IPS DF 6.9 (cell line): ENCODE data around the gene TRMT2A.

Source experiments
- DNase-seq: peaks from one replicate; pipeline ENCODE4 v3.0.0-alpha.2; 2013; ENCODE audit warnings: low read depth, low spot score
- H3K27ac ChIP-seq: one replicate; pipeline ENCODE4 v1.5.1; 2013; ENCODE audit warnings: low read length, control low read depth
- H3K27me3 ChIP-seq: 2 replicates; pipeline ENCODE4 v1.6.1; 2013; ENCODE audit warnings: mild to moderate bottlenecking, low read length; ENCODE audit not compliant: control insufficient read depth, insufficient read depth
- H3K36me3 ChIP-seq: 2 replicates; pipeline ENCODE4 v1.6.1; 2013; ENCODE audit warnings: low read length; ENCODE audit not compliant: control insufficient read depth, insufficient read depth
- H3K4me1 ChIP-seq: 2 replicates; pipeline ENCODE4 v1.6.1; 2013; ENCODE audit warnings: low read length; ENCODE audit not compliant: control insufficient read depth, insufficient read depth
- H3K4me3 ChIP-seq: 2 replicates; pipeline ENCODE4 v1.5.1; 2013; ENCODE audit warnings: mild to moderate bottlenecking, low read length
- H3K9me3 ChIP-seq: 2 replicates; pipeline ENCODE4 v1.6.1; 2013; ENCODE audit warnings: low read length, inconsistent platforms; ENCODE audit not compliant: control insufficient read depth, insufficient read depth
- WGBS: extraction: QIAGEN DNeasy Blood & Tissue Kit; methylation state at CpG from one replicate; pipeline ENCODE4 v1.1.7; 2013; ENCODE audit warnings: mixed read lengths, missing lambda C conversion rate; ENCODE audit not compliant: insufficient read length, insufficient coverage; 5-methylcytosine and 5-hydroxymethylcytosine counted together

The TRMT2A gene

DNA sequence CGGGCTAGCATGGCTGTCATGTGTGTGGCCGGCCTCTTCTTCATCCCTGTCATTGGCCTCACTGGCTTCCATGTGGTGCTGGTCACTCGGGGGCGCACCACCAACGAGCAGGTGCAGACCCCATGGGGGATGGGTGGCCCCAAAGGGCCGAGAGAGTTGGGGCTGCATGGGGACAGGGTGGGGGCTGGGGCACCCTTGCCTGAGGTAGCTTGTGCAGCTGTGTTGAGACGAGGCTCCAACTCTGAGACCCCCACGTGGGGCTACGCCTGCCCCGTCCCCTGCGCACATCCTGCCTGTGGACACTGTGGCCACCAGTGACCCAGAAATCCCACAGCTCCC is 23.1 kb upstream of the TRMT2A start:
- Histone ChIP-seq H3K4me3 (no peak overlapping the region), H3K9me3 (no peaks in the 10 kb centered on the region), H3K27ac (no peak overlapping the region), H3K27me3 (no peaks in the 10 kb centered on the region), H3K4me1 (no peaks in the 10 kb centered on the region), H3K36me3 (peaks cover 11% of the 10 kb centered on the region)
- DNase-seq = no peak
- no CpG with 5 or more reads among the region's 11 CpGs for WGBS

DNA sequence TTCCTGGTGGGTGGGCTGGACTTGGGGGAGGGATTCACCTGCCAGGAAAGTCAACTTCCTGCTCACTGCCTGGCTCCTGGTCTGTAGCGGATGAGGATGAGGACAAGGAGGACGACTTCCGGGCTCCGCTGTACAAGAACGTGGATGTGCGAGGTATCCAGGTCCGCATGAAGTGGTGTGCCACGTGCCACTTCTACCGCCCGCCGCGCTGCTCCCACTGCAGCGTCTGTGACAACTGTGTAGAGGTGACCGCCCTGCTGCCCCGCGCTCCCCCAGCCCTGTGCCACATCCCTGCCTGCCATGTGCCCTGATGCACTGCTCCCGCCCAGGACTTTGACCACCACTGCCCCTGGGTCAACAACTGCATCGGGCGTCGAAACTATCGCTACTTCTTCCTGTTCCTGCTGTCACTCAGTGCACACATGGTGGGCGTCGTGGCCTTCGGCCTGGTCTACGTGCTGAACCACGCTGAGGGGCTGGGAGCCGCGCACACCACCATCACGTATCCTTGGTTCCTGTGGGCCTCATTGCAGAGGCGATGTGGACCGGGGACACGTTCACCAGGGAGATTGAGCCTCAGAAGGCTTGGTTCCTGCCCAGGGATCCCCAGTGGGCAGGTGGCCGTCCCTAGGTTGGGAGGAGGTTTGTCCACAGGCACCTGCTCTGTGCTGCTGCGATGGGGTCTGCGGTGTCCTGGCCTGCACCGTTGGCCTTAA is 22.5 kb upstream of the TRMT2A start:
- no peaks in the 10 kb centered on the region for H3K9me3 ChIP-seq
- no CpG with 5 or more reads among the region's 36 CpGs for WGBS
- H3K27me3 ChIP-seq = no peaks in the 10 kb centered on the region
- H3K4me3 ChIP-seq = no peak overlapping the region
- no peak for DNase-seq
- H3K4me1 ChIP-seq = no peaks in the 10 kb centered on the region
- H3K27ac ChIP-seq = no peak overlapping the region
- peaks cover 11% of the 10 kb centered on the region for H3K36me3 ChIP-seq

DNA sequence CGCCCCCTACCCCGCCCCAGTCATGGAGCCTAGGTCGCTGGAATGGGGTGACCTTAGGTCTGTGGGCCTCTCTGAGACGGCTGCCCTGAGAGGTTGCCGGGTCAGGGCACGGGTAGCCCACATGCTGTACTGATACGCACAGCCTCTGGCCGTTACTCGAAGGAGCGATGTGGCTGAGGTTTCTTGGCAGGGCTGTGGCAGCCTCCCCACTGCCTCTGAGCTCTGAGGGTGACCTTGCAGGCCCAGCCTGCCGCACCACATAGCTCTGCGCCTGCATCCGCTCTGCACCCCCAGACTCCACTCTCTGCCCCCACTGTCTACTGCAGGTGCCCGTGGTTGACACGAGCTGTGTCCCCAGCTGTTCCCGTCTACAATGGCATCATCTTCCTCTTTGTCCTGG is 21.8 kb upstream of the TRMT2A start:
- DNase-seq = no peak
- Histone ChIP-seq H3K4me3 (no peak overlapping the region), H3K4me1 (no peaks in the 10 kb centered on the region), H3K27me3 (no peaks in the 10 kb centered on the region), H3K36me3 (peaks cover 11% of the 10 kb centered on the region), H3K9me3 (no peaks in the 10 kb centered on the region), H3K27ac (no peak overlapping the region)
- no CpG with 5 or more reads among the region's 16 CpGs for WGBS

DNA sequence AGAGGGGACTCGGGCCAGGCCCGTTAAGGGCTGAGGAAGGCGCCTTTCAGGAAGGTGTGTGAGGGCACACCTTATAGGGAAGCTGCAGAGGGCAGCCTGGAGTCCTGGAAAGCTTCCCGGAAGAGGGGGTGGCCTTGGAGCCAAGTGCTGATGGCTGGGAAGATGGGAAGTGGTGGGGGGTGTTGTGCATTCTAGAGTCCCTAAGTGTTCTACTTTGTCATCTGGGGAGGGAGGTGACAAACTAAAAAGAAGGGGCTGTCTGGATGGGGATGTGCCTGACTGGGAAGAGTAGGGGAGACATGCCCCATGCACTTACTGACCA is 21.4 kb upstream of the TRMT2A start:
- H3K4me1 ChIP-seq = no peaks in the 10 kb centered on the region
- no peak overlapping the region for H3K4me3 ChIP-seq
- H3K27ac ChIP-seq = no peak overlapping the region
- no peaks in the 10 kb centered on the region for H3K9me3 ChIP-seq
- no peaks in the 10 kb centered on the region for H3K27me3 ChIP-seq
- no peak for DNase-seq
- peaks cover 11% of the 10 kb centered on the region for H3K36me3 ChIP-seq
- no CpG with 5 or more reads among the region's 4 CpGs for WGBS

DNA sequence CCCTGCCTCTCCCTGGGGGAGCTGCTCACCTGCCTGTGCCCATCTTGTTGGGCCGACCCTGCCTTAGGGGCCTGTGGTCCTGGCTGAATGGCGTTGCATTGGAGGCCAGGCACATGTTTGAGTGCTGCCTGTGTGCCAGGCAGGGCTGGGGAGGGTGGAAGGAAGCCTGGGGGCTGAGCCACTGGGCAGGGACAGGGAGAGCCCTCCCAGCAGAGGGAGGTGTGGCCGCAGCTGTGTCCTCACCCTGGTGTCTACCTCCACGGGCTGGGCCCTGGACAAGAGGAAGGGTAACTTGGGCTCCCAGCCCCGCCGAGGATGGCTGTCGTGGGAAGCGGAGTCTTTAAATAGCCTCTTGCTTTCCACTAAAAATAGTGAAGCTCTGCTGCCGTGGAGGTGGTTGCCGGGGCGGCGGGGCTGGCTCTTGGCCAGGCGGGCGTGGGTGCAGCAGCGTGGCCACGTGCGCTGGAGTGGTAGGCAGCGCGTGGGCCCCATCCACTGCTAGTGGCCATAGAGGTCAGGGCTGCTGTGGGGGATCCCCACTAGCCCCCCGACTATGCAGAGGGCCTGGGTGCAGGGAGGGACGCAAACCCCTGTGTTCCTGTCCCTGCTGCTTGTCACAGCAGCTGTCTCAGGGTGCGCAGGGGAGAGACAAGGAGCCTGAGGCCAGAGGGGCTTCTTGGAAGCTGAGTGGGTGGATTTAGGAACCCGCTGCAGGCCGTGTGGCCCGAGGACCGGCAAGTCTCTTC is 20.8 kb upstream of the TRMT2A start:
- no peaks in the 10 kb centered on the region for H3K4me1 ChIP-seq
- H3K27me3 ChIP-seq = no peaks in the 10 kb centered on the region
- no CpG with 5 or more reads among the region's 26 CpGs for WGBS
- no peaks in the 10 kb centered on the region for H3K9me3 ChIP-seq
- H3K27ac ChIP-seq = no peak overlapping the region
- no peak overlapping the region; the same call in 1 of the 2 replicates for H3K4me3 ChIP-seq
- no peak for DNase-seq
- peaks cover 11% of the 10 kb centered on the region for H3K36me3 ChIP-seq

DNA sequence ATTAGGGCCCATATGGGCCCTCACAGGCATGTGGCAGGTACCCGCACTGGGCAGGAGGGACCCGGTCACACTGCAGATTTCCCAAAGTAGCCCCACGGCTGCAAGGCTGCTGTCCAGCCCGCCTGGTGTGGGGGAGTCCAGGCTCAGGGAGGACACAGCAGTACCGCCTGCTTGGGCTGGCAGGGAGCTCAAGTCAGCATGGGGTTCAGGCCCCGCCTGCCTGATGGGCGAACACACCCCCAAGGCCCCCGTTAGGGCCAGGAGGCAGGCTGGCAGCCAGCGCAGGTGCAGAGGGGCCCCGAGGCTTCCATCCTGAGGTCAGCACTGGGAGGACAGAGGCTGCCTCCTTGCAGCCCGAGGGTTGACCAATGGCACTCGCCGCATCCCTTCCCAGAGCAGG is 20.1 kb upstream of the TRMT2A start:
- WGBS = no CpG with 5 or more reads among the region's 13 CpGs

DNA sequence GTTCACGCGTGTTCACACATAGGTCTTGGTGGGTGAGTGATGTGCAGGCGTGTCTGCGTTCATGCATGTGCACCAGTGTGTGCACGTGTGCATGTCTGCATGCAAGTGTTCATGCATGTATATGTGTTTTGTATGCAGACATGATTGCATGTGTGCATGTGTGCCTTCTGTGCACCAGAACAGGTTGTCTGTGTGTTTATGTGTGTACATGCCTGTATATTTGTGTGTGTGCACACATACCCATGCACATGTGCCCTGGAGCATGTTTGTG is 19.5 kb upstream of the TRMT2A start:
- Histone ChIP-seq H3K27ac (no peak overlapping the region), H3K27me3 (no peaks in the 10 kb centered on the region), H3K9me3 (no peaks in the 10 kb centered on the region), H3K36me3 (peaks cover 6% of the 10 kb centered on the region), H3K4me3 (no peak overlapping the region), H3K4me1 (peaks cover 4% of the 10 kb centered on the region; the same call in 1 of the 2 replicates)
- no CpG with 5 or more reads among the region's 5 CpGs for WGBS
- DNase-seq = no peak

More for the DNA sequence above, 20.1 kb upstream of the TRMT2A start:
- Histone ChIP-seq H3K9me3 (no peaks in the 10 kb centered on the region), H3K36me3 (peaks cover 11% of the 10 kb centered on the region), H3K4me1 (peaks cover 4% of the 10 kb centered on the region; the same call in 1 of the 2 replicates), H3K27ac (no peak overlapping the region), H3K4me3 (no peak overlapping the region), H3K27me3 (no peaks in the 10 kb centered on the region)
- DNase-seq = no peak

DNA sequence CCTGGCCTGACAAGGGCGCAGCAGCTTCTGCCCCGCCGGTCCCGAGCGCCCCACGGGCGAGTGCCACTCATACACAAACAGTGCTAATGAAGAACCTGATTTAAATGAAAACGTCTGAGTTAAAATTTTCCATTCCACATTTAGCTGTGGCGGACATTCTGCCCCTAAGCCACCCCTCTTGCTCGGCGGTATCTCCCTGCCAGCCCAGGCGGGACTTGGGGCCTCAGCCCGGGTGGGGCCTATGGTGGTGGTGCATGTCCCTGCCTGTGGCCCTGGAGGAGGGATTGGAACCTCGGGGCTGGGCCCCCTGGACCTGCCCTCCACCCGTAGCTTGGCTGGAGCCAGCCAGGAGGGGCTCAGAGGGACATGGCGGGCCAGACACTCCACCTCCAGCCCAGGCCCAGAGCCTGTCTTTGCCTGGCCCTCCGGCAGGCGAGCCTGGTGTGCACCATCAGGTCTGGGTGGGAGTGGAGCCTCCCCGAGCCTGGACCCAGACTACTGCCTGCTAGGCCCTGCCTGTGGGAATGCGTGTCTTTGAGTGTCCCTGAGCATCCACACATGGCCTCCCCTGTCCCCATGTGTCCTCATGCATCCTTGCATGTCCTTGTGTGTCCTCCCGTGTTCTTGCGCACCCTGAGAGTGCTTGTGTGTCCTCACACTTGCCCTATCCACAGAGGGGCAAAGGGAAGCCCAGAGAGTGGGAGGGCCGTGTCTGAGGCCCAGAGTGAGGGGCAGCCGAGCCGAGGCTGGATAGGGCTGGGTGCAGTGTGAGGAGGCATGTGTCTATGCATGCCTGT is 19.0 kb upstream of the TRMT2A start:
- peaks cover 4% of the 10 kb centered on the region for H3K36me3 ChIP-seq
- H3K27ac ChIP-seq = no peak overlapping the region
- WGBS = no CpG with 5 or more reads among the region's 25 CpGs

DNA sequence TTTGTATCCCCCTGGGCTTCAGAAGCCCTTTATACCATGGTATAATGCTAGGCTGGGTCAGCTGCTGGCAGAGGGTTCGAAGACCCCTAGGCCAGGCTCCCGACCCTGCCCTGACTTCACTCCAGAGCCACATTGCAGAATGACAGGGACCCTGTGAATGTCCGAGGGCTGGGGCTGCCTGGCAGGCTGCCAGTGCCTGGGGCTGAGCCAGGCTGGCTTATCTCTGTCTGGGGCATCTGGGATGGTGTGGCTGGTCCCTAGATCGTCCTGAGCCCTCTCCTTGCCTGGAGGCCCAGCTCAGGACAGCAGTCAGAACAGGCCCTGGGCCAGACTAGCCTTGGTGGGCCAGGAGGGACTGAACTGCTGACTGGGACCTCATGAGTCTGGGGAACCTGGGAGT is 18.2 kb upstream of the TRMT2A start:
- no peak overlapping the region for H3K4me3 ChIP-seq
- no peak overlapping the region for H3K27ac ChIP-seq
- WGBS = no CpG with 5 or more reads among the region's 4 CpGs
- H3K4me1 ChIP-seq = peaks cover 4% of the 10 kb centered on the region; the same call in 1 of the 2 replicates
- H3K9me3 ChIP-seq = no peaks in the 10 kb centered on the region
- no peaks in the 10 kb centered on the region for H3K27me3 ChIP-seq
- H3K36me3 ChIP-seq = peaks cover 4% of the 10 kb centered on the region
- DNase-seq = no peak

More for the DNA sequence above, 19.0 kb upstream of the TRMT2A start:
- DNase-seq = no peak
- H3K4me1 ChIP-seq = peaks cover 4% of the 10 kb centered on the region; the same call in 1 of the 2 replicates
- H3K27me3 ChIP-seq = no peaks in the 10 kb centered on the region
- no peaks in the 10 kb centered on the region for H3K9me3 ChIP-seq
- H3K4me3 ChIP-seq = no peak overlapping the region

DNA sequence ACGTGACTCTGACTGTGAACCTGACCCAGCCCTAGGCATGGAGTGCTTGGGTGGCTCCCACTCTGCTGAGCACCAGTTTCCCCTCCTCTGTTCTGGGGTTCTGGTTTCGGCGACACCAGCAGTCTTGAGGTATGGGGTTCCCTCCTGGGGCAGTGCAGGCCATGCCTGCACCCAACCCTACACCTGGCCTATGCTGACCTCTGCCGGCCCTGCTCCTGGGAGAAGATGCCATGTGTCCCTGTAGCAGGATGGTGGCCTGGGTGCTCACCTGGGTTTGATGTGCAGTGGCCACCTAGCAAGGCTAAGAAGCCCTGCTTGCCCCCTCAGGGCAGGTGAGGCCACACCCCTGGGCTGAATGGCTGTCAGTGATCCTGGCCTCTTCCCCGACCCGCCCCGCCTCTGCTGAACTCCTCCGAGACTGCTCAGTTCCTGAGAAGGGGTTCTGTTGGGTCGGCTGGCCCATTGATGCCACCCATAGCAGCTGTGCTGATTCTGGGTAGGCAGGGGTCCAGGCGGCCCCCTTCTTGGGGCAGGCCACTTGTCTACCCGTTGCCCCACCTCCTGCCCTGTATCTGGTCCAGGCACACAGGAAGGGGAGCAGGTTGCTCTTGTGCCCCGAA is 17.0 kb upstream of the TRMT2A start:
- no peak for DNase-seq
- Histone ChIP-seq H3K4me3 (no peak overlapping the region), H3K9me3 (no peaks in the 10 kb centered on the region), H3K27me3 (no peaks in the 10 kb centered on the region), H3K36me3 (no peaks in the 10 kb centered on the region; the same call in 1 of the 2 replicates), H3K4me1 (peaks cover 4% of the 10 kb centered on the region; the same call in 1 of the 2 replicates), H3K27ac (no peak overlapping the region)
- WGBS = no CpG with 5 or more reads among the region's 12 CpGs
